HG02884 (cell line): ENCODE measurements around the gene STPG1.

Source experiments
- ATAC-seq: cut with Tn5 transposase; IDR thresholded peaks from one replicate; pipeline ENCODE4 v1.9.1; 2021; ENCODE audit warnings: mild to moderate bottlenecking, moderate library complexity; ENCODE audit not compliant: unreplicated experiment

The STPG1 gene

GRCh38 chr1:24344090-24344742 lies 69.4 kb downstream of the STPG1 start:
- no peak for ATAC-seq

DNA sequence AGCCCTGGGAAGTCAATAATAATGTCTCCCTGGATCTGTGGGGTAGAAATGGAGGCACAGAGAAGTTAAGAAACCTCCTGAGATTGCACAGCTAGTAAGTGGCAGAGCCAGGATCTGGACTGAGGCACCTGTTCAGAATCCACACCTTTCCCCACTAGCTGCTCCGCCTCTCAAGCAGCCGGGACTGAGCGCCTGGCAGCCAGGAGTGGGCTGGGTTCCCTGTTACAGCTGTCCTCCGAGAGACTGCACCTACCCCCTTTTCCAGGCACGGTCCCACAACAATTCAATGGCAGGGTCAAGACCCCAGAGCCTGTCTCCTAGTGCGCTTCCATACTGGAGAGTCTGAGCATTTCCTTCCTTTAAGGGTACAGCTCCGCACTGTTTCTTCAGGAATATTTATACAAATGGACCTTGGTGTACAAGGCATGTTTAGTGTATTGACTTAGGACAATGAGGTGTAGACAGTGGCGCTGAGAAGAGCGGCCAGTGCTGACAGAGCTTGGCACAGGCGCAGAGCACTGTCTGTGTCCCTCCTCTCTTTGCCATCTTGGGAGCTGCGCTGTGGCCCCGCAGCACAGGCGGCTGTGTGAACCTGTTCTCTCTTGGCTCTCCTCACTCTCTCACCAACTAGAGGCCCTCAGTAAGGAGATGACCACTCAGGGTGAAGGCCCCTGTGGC lies 70.0 kb downstream of the STPG1 start:
- no peak for ATAC-seq

- ATAC-seq: no peak
Measured at GRCh38 chr1:24341260-24341659, 72.3 kb downstream of the STPG1 start.

DNA sequence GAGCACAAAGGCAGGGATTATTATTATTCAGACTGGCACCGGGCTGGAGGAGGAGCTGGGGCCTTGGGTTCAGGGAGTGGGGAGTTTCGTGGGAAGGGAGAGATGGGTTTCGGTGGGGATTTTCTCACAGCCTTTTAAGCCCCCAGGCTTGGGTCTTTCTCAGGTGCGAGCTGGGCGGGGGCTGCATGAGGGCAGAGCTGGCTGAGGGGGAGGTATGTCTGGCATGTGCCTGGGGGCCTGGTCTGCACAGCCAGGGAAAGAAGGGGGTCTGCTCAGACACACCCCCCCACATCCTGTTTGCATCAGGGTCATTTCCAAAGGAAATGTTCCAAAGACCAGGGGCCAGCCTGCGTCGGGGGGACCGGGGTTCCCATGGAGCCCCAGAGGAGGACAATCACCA lies 72.8 kb downstream of the STPG1 start:
- no peak for ATAC-seq

GRCh38 chr1:24339996-24340395 lies 73.6 kb downstream of the STPG1 start:
- no peak for ATAC-seq

- no peak for ATAC-seq
Measured at GRCh38 chr1:24338447-24338846, 75.1 kb downstream of the STPG1 start.

GRCh38 chr1:24337455-24337854 lies 76.1 kb downstream of the STPG1 start:
- ATAC-seq: no peak

- ATAC-seq: no peak
Measured at GRCh38 chr1:24336075-24336474, 77.5 kb downstream of the STPG1 start.

DNA sequence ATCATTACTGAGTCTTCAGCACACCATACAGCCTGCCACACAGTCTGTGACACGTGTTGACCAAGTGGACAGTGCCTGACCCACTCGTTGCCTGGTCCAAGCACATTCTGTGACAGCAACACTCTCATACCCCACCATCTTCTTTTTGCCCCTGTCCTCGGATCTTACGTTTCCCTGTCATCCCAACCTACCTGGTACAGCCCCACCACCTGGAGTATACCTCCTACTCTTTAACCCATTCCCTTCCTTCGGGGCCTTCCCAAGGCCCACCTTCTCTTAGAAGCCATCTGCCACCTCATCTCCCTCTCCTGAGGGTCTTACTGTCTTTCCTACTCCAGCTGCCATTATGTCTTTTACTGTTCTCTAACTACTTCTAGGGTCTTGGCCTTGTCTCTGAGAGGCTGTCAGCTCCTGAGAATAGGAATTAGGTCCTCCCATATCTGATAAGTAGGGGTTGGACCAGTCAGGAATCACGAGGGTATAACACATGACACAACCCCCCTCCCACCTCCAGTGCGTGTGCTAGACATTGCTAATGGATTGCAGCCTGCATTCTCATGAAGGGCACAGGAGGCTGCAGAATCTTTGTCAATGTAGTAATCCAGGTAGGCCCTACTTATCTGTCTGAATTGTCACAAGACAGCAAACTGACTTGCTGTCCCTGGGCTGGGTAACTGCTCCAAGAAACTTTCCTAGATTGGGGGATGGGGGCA lies 81.5 kb downstream of the STPG1 start:
- ATAC-seq: no peak

- ATAC-seq: no peak
Measured at GRCh38 chr1:24329797-24330543, 83.6 kb downstream of the STPG1 start.

- ATAC-seq: no peak
Measured at GRCh38 chr1:24329331-24329730, 84.3 kb downstream of the STPG1 start.

- no peak for ATAC-seq
Measured at GRCh38 chr1:24327891-24328290, 85.7 kb downstream of the STPG1 start.

DNA sequence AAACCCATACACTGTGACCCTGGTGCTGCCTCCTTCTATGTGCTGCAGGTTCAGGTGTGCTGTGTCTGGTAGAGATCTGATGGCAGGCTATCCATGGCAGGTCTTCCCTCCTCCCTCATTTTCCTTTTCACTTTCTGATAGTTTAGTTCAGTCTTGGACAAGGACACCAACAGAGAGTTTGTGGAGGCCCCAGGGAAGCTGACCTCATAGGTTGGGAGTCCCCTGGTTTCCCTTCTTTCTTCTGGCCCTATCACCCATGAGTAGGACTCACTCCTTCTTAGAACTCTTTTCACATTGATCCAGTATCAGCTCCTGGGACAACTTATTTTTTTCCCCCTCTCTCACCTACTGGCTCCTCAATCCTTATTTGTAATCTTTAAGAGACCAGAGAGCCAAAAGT lies 86.1 kb downstream of the STPG1 start:
- no peak for ATAC-seq

GRCh38 chr1:24325587-24326449 lies 87.8 kb downstream of the STPG1 start:
- no peak for ATAC-seq

- no peak for ATAC-seq
Measured at GRCh38 chr1:24324903-24325302, 88.7 kb downstream of the STPG1 start.

GRCh38 chr1:24323281-24323680 lies 90.3 kb downstream of the STPG1 start:
- no peak for ATAC-seq

GRCh38 chr1:24322470-24323177 lies 91.0 kb downstream of the STPG1 start:
- no peak for ATAC-seq

- peak; percentile 52 for ATAC-seq
Measured at GRCh38 chr1:24321697-24322469, 91.7 kb downstream of the STPG1 start.

- no peak for ATAC-seq
Measured at GRCh38 chr1:24321126-24321525, 92.5 kb downstream of the STPG1 start.
